ENCODE results near the gene UNC13A.

Gene UNC13A

GRCh38 chr19:17687857-17688784 lies at the start of gene UNC13A:
TSS of gene UNC13A (minus strand) at chr19:17688354. CDS start at chr19:17688199, 155 bp downstream.
- Histone ChIP-seq H3K9me3 (ENCODE audit: insufficient read depth, low read length, severe bottlenecking) (no peaks in the 10 kb centered on the region), H3K36me3 (ENCODE audit: insufficient read depth, low read length) (no peaks in the 10 kb centered on the region), H3K4me3 (ENCODE audit: low read depth in 1 of 2, low read length in 2 of 2) (no peak within 1 kb of the TSS), H3K27ac (ENCODE audit: low read length) (no peak within 1 kb of the TSS), H4K20me1 (ENCODE audit: insufficient read depth, low read length) (peaks cover 6% of the 10 kb centered on the region), H3K79me2 (ENCODE audit: insufficient read depth, low read length) (no peaks in the 10 kb centered on the region), H3K27me3 (ENCODE audit: insufficient read depth, low read length, poor library complexity) (peaks cover 19% of the 10 kb centered on the region), H3K4me1 (ENCODE audit: insufficient read depth, low read length) (peaks cover 2% of the 10 kb centered on the region; the same call in 1 of the 2 replicates), H3K4me2 (ENCODE audit: insufficient read depth, low read length) (no peak within 1 kb of the TSS), H2AFZ (ENCODE audit: low read depth, low read length) (no peak within 1 kb of the TSS), H3K9ac (ENCODE audit: low read depth, low read length) (no peak within 1 kb of the TSS)
- no peak for TF ChIP-seq EZH2 (IDR thresholded peaks at IDR 0.05; ENCODE audit: borderline replicate concordance, low read depth, low read length, severe bottlenecking)
- ATAC-seq (ENCODE audit: insufficient read depth, low read depth) (no peak), DNase-seq (no peak)

GRCh38 chr19:17737690-17738153 lies 49.6 kb upstream of the UNC13A start:
- DNase-seq (no peak), ATAC-seq (ENCODE audit: insufficient read depth, low read depth) (no peak)
- Histone ChIP-seq H3K9ac (ENCODE audit: low read depth, low read length) (no peak overlapping the region), H3K27ac (ENCODE audit: low read length) (no peak overlapping the region), H3K79me2 (ENCODE audit: insufficient read depth, low read length) (peaks cover under 1% of the 10 kb centered on the region; the same call in 1 of the 2 replicates), H3K27me3 (ENCODE audit: insufficient read depth, low read length, poor library complexity) (no peaks in the 10 kb centered on the region), H3K4me3 (ENCODE audit: low read depth in 1 of 2, low read length in 2 of 2) (no peak overlapping the region), H2AFZ (ENCODE audit: low read depth, low read length) (no peak overlapping the region), H3K36me3 (ENCODE audit: insufficient read depth, low read length) (peaks cover 37% of the 10 kb centered on the region), H3K9me3 (ENCODE audit: insufficient read depth, low read length, severe bottlenecking) (peaks cover 5% of the 10 kb centered on the region), H3K4me2 (ENCODE audit: insufficient read depth, low read length) (no peak overlapping the region), H4K20me1 (ENCODE audit: insufficient read depth, low read length) (peaks cover 12% of the 10 kb centered on the region), H3K4me1 (ENCODE audit: insufficient read depth, low read length) (peaks cover 6% of the 10 kb centered on the region)
- TF ChIP-seq CTCF (IDR thresholded peaks at IDR 0.05; ENCODE audit: borderline replicate concordance, extremely low read depth, low read length, poor library complexity, severe bottlenecking) (no peak), EZH2 (IDR thresholded peaks at IDR 0.05; ENCODE audit: borderline replicate concordance, low read depth, low read length, severe bottlenecking) (no peak)

GRCh38 chr19:17735410-17735809 lies 47.3 kb upstream of the UNC13A start:
- H3K36me3 ChIP-seq (ENCODE audit: insufficient read depth, low read length) = peaks cover 58% of the 10 kb centered on the region
- peaks cover 6% of the 10 kb centered on the region for H3K4me1 ChIP-seq (ENCODE audit: insufficient read depth, low read length)
- H3K9ac ChIP-seq (ENCODE audit: low read depth, low read length) = no peak overlapping the region
- H3K4me3 ChIP-seq (ENCODE audit: low read depth in 1 of 2, low read length in 2 of 2) = no peak overlapping the region
- H3K27ac ChIP-seq (ENCODE audit: low read length) = no peak overlapping the region
- peaks cover 14% of the 10 kb centered on the region for H3K79me2 ChIP-seq (ENCODE audit: insufficient read depth, low read length)
- ATAC-seq (ENCODE audit: insufficient read depth, low read depth) (no peak), DNase-seq (no peak)
- H3K9me3 ChIP-seq (ENCODE audit: insufficient read depth, low read length, severe bottlenecking) = no peaks in the 10 kb centered on the region
- no peak overlapping the region for H3K4me2 ChIP-seq (ENCODE audit: insufficient read depth, low read length)
- no peak for TF ChIP-seq EZH2 (IDR thresholded peaks at IDR 0.05; ENCODE audit: borderline replicate concordance, low read depth, low read length, severe bottlenecking)
- TF ChIP-seq CTCF (IDR thresholded peaks at IDR 0.05; ENCODE audit: borderline replicate concordance, extremely low read depth, low read length, poor library complexity, severe bottlenecking) = no peak
- peaks cover 22% of the 10 kb centered on the region for H4K20me1 ChIP-seq (ENCODE audit: insufficient read depth, low read length)
- H2AFZ ChIP-seq (ENCODE audit: low read depth, low read length) = no peak overlapping the region
- H3K27me3 ChIP-seq (ENCODE audit: insufficient read depth, low read length, poor library complexity) = no peaks in the 10 kb centered on the region

- Histone ChIP-seq H3K4me1 (ENCODE audit: insufficient read depth, low read length) (peaks cover 2% of the 10 kb centered on the region; the same call in 1 of the 2 replicates), H3K4me2 (ENCODE audit: insufficient read depth, low read length) (no peak overlapping the region), H3K27me3 (ENCODE audit: insufficient read depth, low read length, poor library complexity) (no peaks in the 10 kb centered on the region), H4K20me1 (ENCODE audit: insufficient read depth, low read length) (peaks cover 30% of the 10 kb centered on the region), H3K36me3 (ENCODE audit: insufficient read depth, low read length) (peaks cover 71% of the 10 kb centered on the region), H3K79me2 (ENCODE audit: insufficient read depth, low read length) (peaks cover 27% of the 10 kb centered on the region), H3K4me3 (ENCODE audit: low read depth in 1 of 2, low read length in 2 of 2) (no peak overlapping the region), H3K9ac (ENCODE audit: low read depth, low read length) (no peak overlapping the region), H2AFZ (ENCODE audit: low read depth, low read length) (no peak overlapping the region), H3K27ac (ENCODE audit: low read length) (no peak overlapping the region), H3K9me3 (ENCODE audit: insufficient read depth, low read length, severe bottlenecking) (no peaks in the 10 kb centered on the region)
- ATAC-seq (ENCODE audit: insufficient read depth, low read depth) = no peak
- no peak for DNase-seq
- TF ChIP-seq EZH2 (IDR thresholded peaks at IDR 0.05; ENCODE audit: borderline replicate concordance, low read depth, low read length, severe bottlenecking) = no peak
Observed at GRCh38 chr19:17734146-17734545, 46.0 kb upstream of the UNC13A start.
